Vagina (tissue), 2 donors: ENCODE data around the gene ERAL1.

ENCODE experiments used
- POLR2A ChIP-seq, 2 donors: fragments of 450-650 bp; IDR thresholded peaks; one replicate each; pipeline ENCODE4 v1.6.1; 2017; ENCODE audit warnings: antibody characterized with exemption in 2 of 2, mild to moderate bottlenecking in 2 of 2, moderate library complexity in 2 of 2
- POLR2AphosphoS5 ChIP-seq, 2 donors: sonication (generic); formaldehyde crosslinking; IDR thresholded peaks; one replicate each; pipeline ENCODE4 v1.9.0; 2017; ENCODE audit warnings: antibody characterized with exemption in 2 of 2, mild to moderate bottlenecking in 2 of 2, low read depth in 1 of 2; ENCODE audit not compliant: insufficient read depth in 1 of 2

DNA sequence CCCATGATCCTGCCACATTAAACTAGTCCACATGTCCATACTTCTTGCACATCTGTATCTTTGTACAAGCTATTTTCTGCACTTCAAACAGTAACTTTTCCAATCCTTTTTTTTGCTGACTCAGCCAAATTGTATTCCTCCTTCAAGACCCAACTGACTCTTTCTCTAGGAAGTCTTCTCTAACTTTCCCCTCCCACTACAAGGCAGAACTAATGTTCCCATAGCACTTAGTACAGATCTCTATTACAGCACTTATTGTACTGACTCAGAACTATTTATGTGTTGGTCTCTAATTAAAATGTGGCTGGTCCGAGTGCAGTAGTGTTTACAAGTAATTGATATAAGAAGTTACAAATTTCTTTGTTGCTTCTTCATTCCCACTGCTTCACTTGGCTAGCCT is 20.4 kb upstream of the ERAL1 start:
- no peak for TF ChIP-seq POLR2AphosphoS5 (IDR thresholded peaks at IDR 0.05; ENCODE audit: insufficient read depth in 1 of 2, low read depth in 1 of 2)
- TF ChIP-seq POLR2A (IDR thresholded peaks at IDR 0.05), result no peak
